ENCODE results near the gene ACAD10.
A peak's percentile ranks its signal among the peaks of the same experiment; 100 is the strongest.
"Not testable (repeated sequence)": the region's sequence is repeated elsewhere in the genome, so short reads cannot be mapped to it uniquely, and the experiment has no call there.

Gene ACAD10

GRCh38 chr12:111664961-111665865, 20.6 kb upstream of the ACAD10 start:
- TF ChIP-seq POLR2A (IDR thresholded peaks at IDR 0.05; ENCODE audit: low read depth, low read length) = no peak
- DNase-seq (ENCODE audit: insufficient read length, low spot score) (no peak), FAIRE-seq (no peak)

- no peak for FAIRE-seq
- no peak for TF ChIP-seq POLR2A (IDR thresholded peaks at IDR 0.05; ENCODE audit: low read depth, low read length)
- no peak for DNase-seq (ENCODE audit: insufficient read length, low spot score)
Measured at GRCh38 chr12:111672822-111673381, 13.0 kb upstream of the ACAD10 start.

GRCh38 chr12:111673503-111673902, 12.3 kb upstream of the ACAD10 start:
- no peak for DNase-seq (ENCODE audit: insufficient read length, low spot score)
- no peak for FAIRE-seq
- TF ChIP-seq POLR2A (IDR thresholded peaks at IDR 0.05; ENCODE audit: low read depth, low read length) = no peak

GRCh38 chr12:111677186-111677585, 8.7 kb upstream of the ACAD10 start:
- DNase-seq (ENCODE audit: insufficient read length, low spot score) (no peak), FAIRE-seq (no peak)
- no peak for TF ChIP-seq POLR2A (IDR thresholded peaks at IDR 0.05; ENCODE audit: low read depth, low read length)

GRCh38 chr12:111684485-111685198, 1.2 kb upstream of the ACAD10 start:
- not testable (repeated sequence) for DNase-seq (ENCODE audit: insufficient read length, low spot score); FAIRE-seq

GRCh38 chr12:111685322-111685810, 487 bp upstream of the ACAD10 start:
- TF ChIP-seq POLR2A (IDR thresholded peaks at IDR 0.05; ENCODE audit: low read depth, low read length) = no peak
- DNase-seq (ENCODE audit: insufficient read length, low spot score) = no peak
- no peak for FAIRE-seq

- DNase-seq (ENCODE audit: insufficient read length, low spot score) (no peak), FAIRE-seq (peak; percentile 6)
- no peak for TF ChIP-seq POLR2A (IDR thresholded peaks at IDR 0.05; ENCODE audit: low read depth, low read length)
Measured at GRCh38 chr12:111686574-111687105, 787 bp downstream of the ACAD10 start.

GRCh38 chr12:111687255-111687654, 1.4 kb downstream of the ACAD10 start:
- no peak for FAIRE-seq
- no peak for DNase-seq (ENCODE audit: insufficient read length, low spot score)

GRCh38 chr12:111687952-111688351, 2.1 kb downstream of the ACAD10 start:
- DNase-seq (ENCODE audit: insufficient read length, low spot score) = no peak
- no peak for TF ChIP-seq POLR2A (IDR thresholded peaks at IDR 0.05; ENCODE audit: low read depth, low read length)
- FAIRE-seq = no peak

More at GRCh38 chr12:111687255-111687654, 1.4 kb downstream of the ACAD10 start:
- no peak for TF ChIP-seq POLR2A (IDR thresholded peaks at IDR 0.05; ENCODE audit: low read depth, low read length)

GRCh38 chr12:111691262-111691661, 5.4 kb downstream of the ACAD10 start:
- FAIRE-seq (no peak), DNase-seq (ENCODE audit: insufficient read length, low spot score) (no peak)
- no peak for TF ChIP-seq POLR2A (IDR thresholded peaks at IDR 0.05; ENCODE audit: low read depth, low read length)

- FAIRE-seq = no peak
- no peak for DNase-seq (ENCODE audit: insufficient read length, low spot score)
- TF ChIP-seq POLR2A (IDR thresholded peaks at IDR 0.05; ENCODE audit: low read depth, low read length) = no peak
Measured at GRCh38 chr12:111692575-111693210, 6.8 kb downstream of the ACAD10 start.

GRCh38 chr12:111693818-111694217, 8.0 kb downstream of the ACAD10 start:
- no peak for DNase-seq (ENCODE audit: insufficient read length, low spot score)
- no peak for TF ChIP-seq POLR2A (IDR thresholded peaks at IDR 0.05; ENCODE audit: low read depth, low read length)
- no peak for FAIRE-seq

GRCh38 chr12:111699962-111700361, 14.1 kb downstream of the ACAD10 start:
- FAIRE-seq (no peak), DNase-seq (ENCODE audit: insufficient read length, low spot score) (no peak)
- no peak for TF ChIP-seq POLR2A (IDR thresholded peaks at IDR 0.05; ENCODE audit: low read depth, low read length)
